GM23338 (cell line): Measurements from ENCODE around the gene KATNAL1. TPM values are rescaled to one million over a fixed set of nuclear protein-coding genes. Genes with fewer than 3 reads are reported as not detected.
A peak's percentile ranks its signal among the peaks of the same experiment; 100 is the strongest.

Source experiments
- ATAC-seq: fragments of 200-7000 bp; cut with Tn5 transposase; 3 replicates; pipeline ENCODE4 v1.9.1; 2020
- DNase-seq: peaks from one replicate; pipeline ENCODE4 v3.0.0-alpha.2; 2015; ENCODE audit warnings: low spot score
- H2AFZ ChIP-seq: fragments of 200-600 bp; sonication (generic); 2 replicates; pipeline ENCODE4 v1.8.0; 2016; ENCODE audit warnings: antibody characterized with exemption, mild to moderate bottlenecking, moderate library complexity
- H3F3A ChIP-seq: fragments of 200-600 bp; sonication (generic); replicated peaks from 2 replicates; pipeline ENCODE4 v1.8.0; 2017; ENCODE audit warnings: antibody characterized with exemption, mixed run types, low read depth
- H3K27ac ChIP-seq: fragments of 200-600 bp; sonication (generic); 2 replicates; pipeline ENCODE4 v1.6.1; 2016; ENCODE audit warnings: low read depth
- H3K27me3 ChIP-seq: fragments of 200-600 bp; sonication (generic); 2 replicates; pipeline ENCODE4 v1.8.0; 2016; ENCODE audit warnings: mild to moderate bottlenecking, mixed run types, moderate library complexity; ENCODE audit not compliant: insufficient read depth
- H3K36me3 ChIP-seq: fragments of 200-600 bp; sonication (generic); 2 replicates; pipeline ENCODE4 v1.8.0; 2016; ENCODE audit warnings: mild to moderate bottlenecking; ENCODE audit not compliant: insufficient read depth
- H3K4me1 ChIP-seq: fragments of 200-600 bp; sonication (generic); 2 replicates; pipeline ENCODE4 v1.8.0; 2016; ENCODE audit warnings: mild to moderate bottlenecking, moderate library complexity; ENCODE audit not compliant: insufficient read depth
- H3K4me2 ChIP-seq: fragments of 200-600 bp; sonication (generic); 2 replicates; pipeline ENCODE4 v1.7.1; 2017; ENCODE audit warnings: mixed run types
- H3K4me3 ChIP-seq: fragments of 200-600 bp; sonication (generic); 2 replicates; pipeline ENCODE4 v1.6.1; 2016; ENCODE audit warnings: mixed run types
- H3K79me2 ChIP-seq: fragments of 200-600 bp; sonication (generic); replicated peaks from 2 replicates; pipeline ENCODE4 v1.8.0; 2017; ENCODE audit warnings: mild to moderate bottlenecking; ENCODE audit not compliant: insufficient read depth
- H3K9me2 ChIP-seq: fragments of 200-600 bp; sonication (generic); 2 replicates; pipeline ENCODE4 v1.8.0; 2017; ENCODE audit not compliant: insufficient read depth
- H4K20me1 ChIP-seq: fragments of 200-600 bp; sonication (generic); replicated peaks from 2 replicates; pipeline ENCODE4 v1.8.0; 2017; ENCODE audit warnings: mild to moderate bottlenecking; ENCODE audit not compliant: insufficient read depth
- H3K27ac Mint-ChIP-seq: 2 replicates; pipeline ENCODE4 v1.8.0; 2020; ENCODE audit warnings: inconsistent platforms, mild to moderate bottlenecking, moderate library complexity, mixed read lengths
- H3K27me3 Mint-ChIP-seq: 3 replicates; pipeline ENCODE4 v1.8.0; 2022; ENCODE audit warnings: low read depth, mild to moderate bottlenecking, moderate library complexity, mixed read lengths, inconsistent platforms; ENCODE audit not compliant: insufficient read depth, poor library complexity
- H3K36me3 Mint-ChIP-seq: 3 replicates; pipeline ENCODE4 v1.8.0; 2021; ENCODE audit warnings: low read depth, mild to moderate bottlenecking, inconsistent platforms, moderate library complexity, mixed read lengths
- H3K4me1 Mint-ChIP-seq: 3 replicates; pipeline ENCODE4 v1.8.0; 2020; ENCODE audit warnings: mild to moderate bottlenecking, inconsistent platforms, mixed read lengths
- H3K4me3 Mint-ChIP-seq: 3 replicates; pipeline ENCODE4 v1.8.0; 2021; ENCODE audit warnings: moderate library complexity, mild to moderate bottlenecking, inconsistent platforms, mixed read lengths
- H3K9me3 Mint-ChIP-seq: 3 replicates; pipeline ENCODE4 v1.8.0; 2020; ENCODE audit warnings: moderate library complexity, mild to moderate bottlenecking, inconsistent platforms, mixed read lengths
- CREB1 ChIP-seq: fragments of 250-450 bp; sonication (Bioruptor Pico); IDR thresholded peaks from 2 replicates; pipeline ENCODE4 v1.5.0; 2020; ENCODE audit warnings: low read depth, mild to moderate bottlenecking, moderate library complexity
- ETS1 ChIP-seq: IDR thresholded peaks from 2 replicates; pipeline ENCODE4 v1.6.1; 2016; ENCODE audit warnings: antibody characterized with exemption
- EZH2 ChIP-seq: fragments of 200-600 bp; sonication (generic); IDR thresholded peaks from one replicate; pipeline ENCODE4 v1.8.0; 2017; ENCODE audit warnings: antibody characterized with exemption, mild to moderate bottlenecking, low read depth; ENCODE audit not compliant: unreplicated experiment
- EZH2phosphoT487 ChIP-seq: fragments of 200-600 bp; sonication (generic); IDR thresholded peaks from one replicate; pipeline ENCODE4 v1.8.1; 2018; ENCODE audit warnings: antibody characterized with exemption; ENCODE audit not compliant: unreplicated experiment
- JUNB ChIP-seq: IDR thresholded peaks from one replicate; pipeline ENCODE4 v1.6.1; 2016; ENCODE audit warnings: antibody characterized with exemption; ENCODE audit not compliant: unreplicated experiment
- NANOG ChIP-seq: IDR thresholded peaks from 2 replicates; pipeline ENCODE4 v1.6.1; 2016; ENCODE audit warnings: antibody characterized with exemption, borderline replicate concordance
- POLR2AphosphoS5 ChIP-seq: IDR thresholded peaks from 2 replicates; pipeline ENCODE4 v1.6.1; 2016; ENCODE audit warnings: antibody characterized with exemption, low read depth
- REST ChIP-seq: IDR thresholded peaks from one replicate; pipeline ENCODE4 v1.6.1; 2018; ENCODE audit warnings: antibody characterized with exemption; ENCODE audit not compliant: unreplicated experiment
- STAT1 ChIP-seq: IDR thresholded peaks from one replicate; pipeline ENCODE4 v1.6.1; 2016; ENCODE audit warnings: antibody characterized with exemption; ENCODE audit not compliant: unreplicated experiment
- ZNF114 ChIP-seq: fragments of 250-450 bp; sonication (Bioruptor Pico); IDR thresholded peaks from 2 replicates; pipeline ENCODE4 v1.5.0; 2020; ENCODE audit warnings: mild to moderate bottlenecking, moderate library complexity
- ZNF331 ChIP-seq: fragments of 250-450 bp; sonication (Bioruptor Pico); IDR thresholded peaks from 2 replicates; pipeline ENCODE4 v1.5.0; 2020; ENCODE audit warnings: low read depth, mild to moderate bottlenecking, moderate library complexity
- ZNF462 ChIP-seq: fragments of 250-450 bp; sonication (Bioruptor Pico); IDR thresholded peaks from 2 replicates; pipeline ENCODE4 v1.5.0; 2020; ENCODE audit warnings: mild to moderate bottlenecking, moderate library complexity
- polyA plus RNA-seq: library from polyadenylated mRNA; unstranded; fragments of >200 nt; fragmentation: Nextera tagmentation; extraction: Ambion mirVana; gene quantifications from 2 replicates; pipeline ENCODE4 v1.2.1, GENCODE V29; 2016
- total RNA-seq: library from RNA; depleted of rRNA; stranded (reverse); fragments of >200 nt; shearing (Covaris generic); gene quantifications from 2 replicates; pipeline ENCODE4 v1.2.3, GENCODE V29; 2014

Gene KATNAL1
- total and polyA plus RNA-seq, 2 experiments from 2014 or later, result 6.1 to 11.5 TPM

- no peaks in the 10 kb centered on the region for H3K79me2 ChIP-seq
- H3K4me3 ChIP-seq, result no peak overlapping the region
- no peaks in the 10 kb centered on the region for H3K9me3 Mint-ChIP-seq
- peak; percentile 39; the same call in 1 of the 3 replicates for ATAC-seq
- H3K36me3 Mint-ChIP-seq, result no peaks in the 10 kb centered on the region
- 0 out of 2 replicates have a peak, but pooled peaks cover 6% of the 10 kb centered on the region for H4K20me1 ChIP-seq
- H2AFZ ChIP-seq, result no peak overlapping the region
- H3K36me3 ChIP-seq, result no peaks in the 10 kb centered on the region
- H3K4me2 ChIP-seq, result no peak overlapping the region
- H3K27ac Mint-ChIP-seq, result no peak overlapping the region
- DNase-seq, result no peak
- no peak overlapping the region for H3K27ac ChIP-seq
- peaks cover 6% of the 10 kb centered on the region for H3K4me1 ChIP-seq
- H3K4me1 Mint-ChIP-seq, result no peaks in the 10 kb centered on the region; the same call in 2 of the 3 replicates
- no peak for TF ChIP-seq ZNF462 (CRISPR knock-in tag)
- TF ChIP-seq EZH2phosphoT487, result no peak
- no peak for TF ChIP-seq CREB1 (CRISPR knock-in tag)
- no peak for TF ChIP-seq EZH2
- no peak for TF ChIP-seq ZNF331
- no peak for TF ChIP-seq POLR2AphosphoS5
- TF ChIP-seq REST, result no peak
- no peak for TF ChIP-seq ZNF114
- no peak for TF ChIP-seq STAT1
- TF ChIP-seq ETS1, result no peak
- TF ChIP-seq NANOG, result no peak
- TF ChIP-seq JUNB, result no peak
- no peaks in the 10 kb centered on the region for H3K27me3 ChIP-seq
- no peak overlapping the region for H3K4me3 Mint-ChIP-seq
- H3K27me3 Mint-ChIP-seq, result peaks cover 2% of the 10 kb centered on the region
- no peaks in the 10 kb centered on the region for H3F3A ChIP-seq
- no peaks in the 10 kb centered on the region for H3K9me2 ChIP-seq
Measured at GRCh38 chr13:30318026-30318425, 10.7 kb upstream of the KATNAL1 start.
